A673 (cell line): ENCODE data around the gene IRX4. TPM values are rescaled to one million over a fixed set of nuclear protein-coding genes. Genes with fewer than 3 reads are reported as not detected.

ENCODE experiments used
- BruUV-seq: library from RNA; stranded (reverse); fragments of 400-500 nt; replicated peaks from 2 replicates; lab custom pipeline; 2021; lab: Mats Ljungman, UMichigan
- CTCF ChIA-PET: fragments of 300-600 bp; sonication (Branson Sonifier 250); formaldehyde crosslinking; loops from one replicate; lab custom pipeline; 2022; ENCODE audit warnings: antibody characterized with exemption; lab: Charles Lee
- POLR2A ChIA-PET: fragments of 300-600 bp; sonication (Branson Sonifier 250); formaldehyde crosslinking; loops from one replicate; lab custom pipeline; 2022; ENCODE audit warnings: antibody characterized with exemption; ENCODE audit not compliant: low non-redundant PET; lab: Charles Lee
- DNase-seq: peaks from one replicate; pipeline ENCODE4 v3.0.0-alpha.2; 2015; ENCODE audit warnings: low spot score
- H3K27ac ChIP-seq: fragments of 200-600 bp; sonication (generic); 2 replicates; pipeline ENCODE4 v1.5.1; 2016; ENCODE audit warnings: mixed run types, low read depth, mild to moderate bottlenecking, mixed read lengths, antibody characterized with exemption, low read length; ENCODE audit not compliant: poor library complexity, severe bottlenecking
- H3K27me3 ChIP-seq: fragments of 200-600 bp; sonication (generic); replicated peaks from 2 replicates; pipeline ENCODE4 v1.6.1; 2017; ENCODE audit warnings: mixed run types, low read depth, mild to moderate bottlenecking, mixed read lengths, antibody characterized with exemption, low read length; ENCODE audit not compliant: insufficient read depth, poor library complexity
- H3K36me3 ChIP-seq: fragments of 200-600 bp; sonication (generic); 2 replicates; pipeline ENCODE4 v1.6.1; 2016; ENCODE audit warnings: mixed run types, mild to moderate bottlenecking, mixed read lengths, antibody characterized with exemption, low read length; ENCODE audit not compliant: insufficient read depth, poor library complexity, severe bottlenecking
- H3K4me1 ChIP-seq: fragments of 200-600 bp; sonication (generic); 2 replicates; pipeline ENCODE4 v1.6.1; 2017; ENCODE audit warnings: mixed run types, mild to moderate bottlenecking, mixed read lengths, antibody characterized with exemption, low read length; ENCODE audit not compliant: insufficient read depth, poor library complexity, severe bottlenecking
- H3K4me3 ChIP-seq: fragments of 200-600 bp; sonication (generic); 2 replicates; pipeline ENCODE4 v1.5.1; 2016; ENCODE audit warnings: low read depth, mixed run types, mild to moderate bottlenecking, mixed read lengths, low read length; ENCODE audit not compliant: poor library complexity, severe bottlenecking
- H3K9me3 ChIP-seq: fragments of 200-600 bp; sonication (generic); 2 replicates; pipeline ENCODE4 v1.6.1; 2016; ENCODE audit warnings: mixed run types, low read depth, mild to moderate bottlenecking, mixed read lengths, antibody characterized with exemption, low read length; ENCODE audit not compliant: poor library complexity, severe bottlenecking
- CTCF ChIP-seq: fragments of 300-800, 200-600 bp; sonication (generic); conservative IDR thresholded peaks from 2 replicates; pipeline ENCODE4 v1.5.1; 2017; ENCODE audit warnings: low read depth, mild to moderate bottlenecking, antibody characterized with exemption, low read length, moderate library complexity, mixed read lengths
- EZH2 ChIP-seq: fragments of 200-600 bp; sonication (generic); IDR thresholded peaks from 2 replicates; pipeline ENCODE4 v1.6.1; 2017; ENCODE audit warnings: borderline replicate concordance, low read depth, mild to moderate bottlenecking, mixed read lengths, antibody characterized with exemption, low read length; ENCODE audit not compliant: poor library complexity, severe bottlenecking
- intact Hi-C: fragments of 100-400 bp; cut with micrococcal nuclease; formaldehyde crosslinking; loops from one replicate; pipeline ENCODE4 v1.10.0; 2022; ENCODE audit not compliant: unreplicated experiment
- total RNA-seq: library from RNA; stranded (reverse); gene quantifications from 2 replicates; pipeline ENCODE4 v1.2.3, GENCODE V29; 2021

Gene IRX4
- total RNA-seq, 1 experiment from 2014 or later = not detected

DNA sequence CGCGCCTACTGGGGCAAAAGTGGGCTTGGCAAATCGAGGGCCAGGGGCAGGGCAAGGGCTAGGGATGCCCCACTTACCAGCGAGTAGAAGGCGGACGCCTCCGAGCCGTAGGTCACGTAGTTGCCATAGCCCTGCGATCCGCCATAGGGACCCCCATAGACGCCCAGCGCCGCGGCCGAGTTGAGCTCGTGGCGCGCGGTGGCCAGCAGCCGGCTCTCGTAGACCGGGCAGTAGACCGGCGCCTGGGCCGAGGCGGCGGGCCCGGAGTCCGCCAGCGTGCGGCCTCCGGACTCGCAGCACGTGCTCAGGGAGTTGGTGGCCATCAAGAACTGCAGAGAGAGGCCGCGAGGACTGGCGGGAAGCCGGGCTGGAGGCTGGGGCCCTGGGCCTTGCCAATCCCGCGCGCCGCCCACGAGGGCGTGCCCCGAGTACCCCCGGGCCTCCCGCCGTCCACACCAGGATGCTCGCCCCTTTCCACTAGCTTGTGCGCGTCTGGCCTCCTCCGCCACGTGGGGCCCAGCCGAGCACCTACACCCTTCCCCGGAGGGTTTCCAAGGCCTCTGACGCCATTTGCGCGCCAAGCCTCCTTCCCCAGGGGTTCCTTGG, 891 bp downstream of the IRX4 start:
- Histone ChIP-seq H3K27me3 (peaks cover 97% of the 10 kb centered on the region), H3K9me3 (no peaks in the 10 kb centered on the region), H3K27ac (no peak overlapping the region), H3K36me3 (no peaks in the 10 kb centered on the region), H3K4me3 (no peak overlapping the region), H3K4me1 (peaks cover 10% of the 10 kb centered on the region)
- no peak for TF ChIP-seq CTCF
- CTCF ChIA-PET = no interaction called here
- BruUV-seq = no TSS peak
- POLR2A ChIA-PET = no interaction called here
- no peak for DNase-seq
- intact Hi-C loops = no loop called here

DNA sequence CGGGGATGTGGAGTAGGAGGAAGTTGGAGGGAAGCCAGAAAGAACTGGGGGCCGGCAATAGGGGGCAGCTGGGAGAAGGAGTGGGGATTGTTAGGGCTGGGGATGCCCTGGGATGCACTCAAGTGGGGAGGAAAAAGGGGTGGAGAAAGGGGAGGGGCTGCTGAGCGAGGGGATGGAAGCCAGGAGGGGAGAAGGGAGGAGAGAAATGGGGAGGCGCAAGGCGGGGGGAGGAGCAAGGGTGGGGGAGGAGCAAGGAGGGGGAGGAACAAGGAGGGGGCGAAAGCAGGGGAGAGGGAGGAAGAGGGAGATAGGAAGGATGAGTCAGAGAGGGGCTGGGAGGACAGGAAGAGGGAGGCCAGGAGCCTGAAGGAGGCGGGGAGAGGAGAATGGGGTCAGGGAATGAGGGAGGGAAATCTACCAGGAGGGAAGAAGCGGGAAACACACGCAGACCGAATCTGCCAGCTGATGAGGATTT, 1.6 kb downstream of the IRX4 start:
- peaks cover 10% of the 10 kb centered on the region for H3K4me1 ChIP-seq
- ChIA-PET CTCF (no interaction called here), POLR2A (no interaction called here)
- no TSS peak for BruUV-seq
- H3K9me3 ChIP-seq = no peaks in the 10 kb centered on the region
- H3K4me3 ChIP-seq = no peak overlapping the region
- TF ChIP-seq CTCF (no peak), EZH2 (no peak)
- H3K36me3 ChIP-seq = no peaks in the 10 kb centered on the region
- H3K27me3 ChIP-seq = peaks cover 97% of the 10 kb centered on the region
- H3K27ac ChIP-seq = no peak overlapping the region
- intact Hi-C loops = no loop called here
- peak; percentile 61 for DNase-seq

DNA sequence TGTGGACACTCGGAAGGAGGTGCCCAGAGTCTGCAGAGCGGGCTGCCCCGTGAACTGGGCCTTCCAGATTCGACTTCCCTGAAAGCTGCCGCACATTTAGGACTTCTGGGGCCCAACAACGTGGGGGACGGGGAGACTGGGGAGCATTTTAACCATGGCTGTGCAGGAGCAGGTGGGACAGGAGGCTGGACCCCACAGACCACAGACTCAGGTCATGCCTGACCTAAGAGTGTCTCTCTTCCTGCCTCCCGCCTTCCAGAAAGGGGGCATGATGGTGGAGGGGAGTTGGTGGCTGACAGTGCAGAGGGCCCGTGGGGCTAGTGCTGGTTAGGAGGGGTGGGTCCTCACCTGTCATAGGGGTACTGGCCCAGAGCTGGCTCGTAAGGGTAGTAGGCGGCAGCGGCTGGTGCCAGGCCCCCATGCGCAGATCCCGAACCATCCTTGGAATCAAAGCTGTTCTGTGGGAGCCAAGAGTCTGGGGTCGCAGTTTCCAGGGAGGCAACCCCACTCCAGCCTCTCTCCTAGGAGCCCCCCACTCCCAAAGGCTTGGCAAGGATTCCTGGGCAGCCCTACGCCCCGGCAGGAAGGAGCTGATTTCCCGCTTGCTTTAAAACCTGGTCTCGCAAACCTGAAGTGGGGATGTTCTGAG, 2.2 kb downstream of the IRX4 start:
- no peaks in the 10 kb centered on the region for H3K9me3 ChIP-seq
- BruUV-seq = no TSS peak
- no peak for DNase-seq
- H3K27me3 ChIP-seq = peaks cover 97% of the 10 kb centered on the region
- intact Hi-C loops = no loop called here
- no peak overlapping the region for H3K4me3 ChIP-seq
- H3K4me1 ChIP-seq = peaks cover 10% of the 10 kb centered on the region
- TF ChIP-seq EZH2 = no peak
- TF ChIP-seq CTCF = no peak
- ChIA-PET POLR2A (no interaction called here), CTCF (no interaction called here)
- no peak overlapping the region for H3K27ac ChIP-seq
- H3K36me3 ChIP-seq = no peaks in the 10 kb centered on the region
